ENCODE measurements around the gene SOX21.

DNA sequence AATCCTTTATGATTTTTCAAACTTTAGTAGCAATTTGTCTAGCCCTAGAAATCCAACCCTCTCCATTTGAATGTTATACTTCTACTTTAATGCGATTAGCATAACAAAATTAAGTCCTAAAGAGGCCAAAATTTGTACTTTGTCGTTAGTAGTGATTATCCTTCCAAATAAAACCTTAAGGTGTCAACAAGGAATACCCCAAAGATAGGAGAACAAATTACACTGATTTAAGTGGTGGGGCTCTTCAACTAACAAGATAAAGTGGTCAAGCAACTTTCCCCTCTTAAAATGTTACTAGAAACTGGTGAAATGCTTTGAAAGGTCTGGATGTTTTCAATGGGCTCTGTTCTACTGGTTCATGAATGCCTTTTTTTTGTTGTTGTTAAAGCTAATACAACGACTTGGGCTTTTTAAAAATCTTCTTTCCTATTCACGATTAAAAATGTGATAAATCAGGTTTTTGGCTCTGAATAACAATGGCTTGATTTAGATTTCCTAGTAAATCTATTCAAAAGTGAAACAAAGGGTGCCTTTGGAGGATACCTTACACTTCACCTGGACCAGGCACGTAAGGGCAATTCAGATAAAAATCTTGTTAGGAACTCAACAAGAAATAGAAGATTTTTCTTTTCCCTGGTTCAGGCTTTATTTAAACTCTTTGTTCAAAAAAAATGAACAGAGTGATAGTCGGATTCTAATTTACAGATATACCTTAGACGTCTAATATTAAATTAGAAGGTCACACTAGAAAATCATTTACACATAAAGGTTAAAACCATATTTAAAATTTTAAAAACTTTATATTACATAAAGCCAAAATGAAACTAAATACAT lies 3.1 kb downstream of the SOX21 start:
- TF ChIP-seq, protein P1, sequence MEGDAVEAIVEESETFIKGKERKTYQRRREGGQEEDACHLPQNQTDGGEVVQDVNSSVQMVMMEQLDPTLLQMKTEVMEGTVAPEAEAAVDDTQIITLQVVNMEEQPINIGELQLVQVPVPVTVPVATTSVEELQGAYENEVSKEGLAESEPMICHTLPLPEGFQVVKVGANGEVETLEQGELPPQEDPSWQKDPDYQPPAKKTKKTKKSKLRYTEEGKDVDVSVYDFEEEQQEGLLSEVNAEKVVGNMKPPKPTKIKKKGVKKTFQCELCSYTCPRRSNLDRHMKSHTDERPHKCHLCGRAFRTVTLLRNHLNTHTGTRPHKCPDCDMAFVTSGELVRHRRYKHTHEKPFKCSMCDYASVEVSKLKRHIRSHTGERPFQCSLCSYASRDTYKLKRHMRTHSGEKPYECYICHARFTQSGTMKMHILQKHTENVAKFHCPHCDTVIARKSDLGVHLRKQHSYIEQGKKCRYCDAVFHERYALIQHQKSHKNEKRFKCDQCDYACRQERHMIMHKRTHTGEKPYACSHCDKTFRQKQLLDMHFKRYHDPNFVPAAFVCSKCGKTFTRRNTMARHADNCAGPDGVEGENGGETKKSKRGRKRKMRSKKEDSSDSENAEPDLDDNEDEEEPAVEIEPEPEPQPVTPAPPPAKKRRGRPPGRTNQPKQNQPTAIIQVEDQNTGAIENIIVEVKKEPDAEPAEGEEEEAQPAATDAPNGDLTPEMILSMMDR (IDR thresholded peaks at IDR 0.05): no peak
- no peak for TF ChIP-seq POLR2AphosphoS5 (IDR thresholded peaks at IDR 0.05)
- TF ChIP-seq POLR2A (IDR thresholded peaks at IDR 0.05): no peak

Data from prostate gland (tissue), 2 donors.